HEK293 (cell line): ENCODE data around the gene UNC5B.

Experiments
- CTCF ChIA-PET: fragments of 350-600 bp; formaldehyde crosslinking; extraction: SDS; loops from one replicate; lab custom pipeline; 2021; ENCODE audit warnings: antibody characterized with exemption; lab: Yijun Ruan, JAX
- POLR2A ChIA-PET: fragments of 300-600 bp; formaldehyde crosslinking; extraction: SDS; loops from one replicate; lab custom pipeline; 2020; ENCODE audit warnings: antibody characterized with exemption, inconsistent platforms; lab: Yijun Ruan, JAX
- H3K27ac ChIP-seq: fragments of 200-500 bp; sonication (Bioruptor generic); 2 replicates; pipeline ENCODE4 v1.5.1; 2014; ENCODE audit warnings: low read depth, low read length, control low read depth, inconsistent platforms; ENCODE audit errors: extremely low read depth
- H3K36me3 ChIP-seq, 2 experiments: fragments of 200-500 bp in 1 of 2; sonication (Bioruptor generic) in 1 of 2; 1 replicate in 1 of 2; 2 replicates in 1 of 2; pipeline ENCODE4 v1.5.1; 2014 to 2017; ENCODE audit warnings: inconsistent platforms in 2 of 2, low read length in 2 of 2; ENCODE audit not compliant: control insufficient read depth in 2 of 2, insufficient read depth in 1 of 2
- H3K4me1 ChIP-seq: fragments of 200-500 bp; sonication (Bioruptor generic); 2 replicates; pipeline ENCODE4 v1.5.1; 2014; ENCODE audit warnings: mild to moderate bottlenecking, low read length, inconsistent platforms; ENCODE audit not compliant: control insufficient read depth, insufficient read depth
- H3K4me3 ChIP-seq: 2 replicates; pipeline ENCODE4 v1.5.1; 2011; ENCODE audit warnings: low read depth, mild to moderate bottlenecking, control low read depth, low read length, moderate library complexity
- H3K9me3 ChIP-seq: fragments of 200-500 bp; sonication (Bioruptor generic); 2 replicates; pipeline ENCODE4 v1.5.1; 2014; ENCODE audit warnings: low read depth, low read length, inconsistent platforms; ENCODE audit not compliant: control insufficient read depth, insufficient read depth
- ATF2 ChIP-seq: fragments of 450-650 bp; formaldehyde crosslinking; IDR thresholded peaks from 2 replicates; pipeline ENCODE4 v1.5.1; 2016; ENCODE audit warnings: missing biosample characterization, missing genetic modification characterization, low read depth
- CTCF ChIP-seq: fragments of 450-650 bp; formaldehyde crosslinking; IDR thresholded peaks from 2 replicates; pipeline ENCODE4 v1.5.1; 2016; ENCODE audit warnings: missing biosample characterization, missing genetic modification characterization
- GLI2 ChIP-seq: fragments of 450-650 bp; formaldehyde crosslinking; IDR thresholded peaks from 2 replicates; pipeline ENCODE4; 2017; ENCODE audit warnings: missing biosample characterization, missing genetic modification characterization, low read depth, borderline replicate concordance
- OVOL3 ChIP-seq: fragments of 450-650 bp; formaldehyde crosslinking; IDR thresholded peaks from 2 replicates; pipeline ENCODE4 v1.5.1; 2016; ENCODE audit warnings: missing biosample characterization, missing genetic modification characterization
- TCF7L2 ChIP-seq: IDR thresholded peaks from 2 replicates; pipeline ENCODE4 v1.6.1; 2011; ENCODE audit warnings: low read depth, mild to moderate bottlenecking, inconsistent platforms, low read length, moderate library complexity, borderline replicate concordance
- TRIM28 ChIP-seq: IDR thresholded peaks from 2 replicates; pipeline ENCODE4 v1.6.1; 2011; ENCODE audit warnings: low read length, control low read depth, borderline replicate concordance
- ZBTB26 ChIP-seq: fragments of 450-650 bp; formaldehyde crosslinking; optimal IDR thresholded peaks from 2 replicates; pipeline ENCODE3; 2016; ENCODE audit warnings: missing biosample characterization, mild to moderate bottlenecking, missing genetic modification characterization
- ZBTB44 ChIP-seq: fragments of 450-650 bp; IDR thresholded peaks from 2 replicates; pipeline ENCODE4 v1.5.1; 2018; ENCODE audit warnings: missing biosample characterization, mild to moderate bottlenecking, missing genetic modification characterization
- ZIC2 ChIP-seq: fragments of 450-650 bp; formaldehyde crosslinking; IDR thresholded peaks from 2 replicates; pipeline ENCODE4 v1.5.1; 2016; ENCODE audit warnings: missing biosample characterization, missing genetic modification characterization
- ZNF148 ChIP-seq: fragments of 450-650 bp; formaldehyde crosslinking; IDR thresholded peaks from 2 replicates; pipeline ENCODE4 v1.5.0; 2017; ENCODE audit warnings: missing biosample characterization, missing genetic modification characterization, borderline replicate concordance
- ZNF157 ChIP-seq: fragments of 450-650 bp; formaldehyde crosslinking; IDR thresholded peaks from 2 replicates; pipeline ENCODE4 v1.5.1; 2016; ENCODE audit warnings: missing biosample characterization, missing genetic modification characterization
- ZNF175 ChIP-seq: fragments of 450-650 bp; formaldehyde crosslinking; IDR thresholded peaks from 2 replicates; pipeline ENCODE4 v1.5.1; 2016; ENCODE audit warnings: missing biosample characterization, missing genetic modification characterization
- ZNF239 ChIP-seq: fragments of 450-650 bp; formaldehyde crosslinking; IDR thresholded peaks from 2 replicates; pipeline ENCODE4 v1.5.1; 2016; ENCODE audit warnings: missing biosample characterization, missing genetic modification characterization
- ZNF335 ChIP-seq: fragments of 450-650 bp; formaldehyde crosslinking; conservative IDR thresholded peaks from 2 replicates; pipeline ENCODE4 v1.5.1; 2016; ENCODE audit warnings: missing biosample characterization, missing genetic modification characterization
- ZNF362 ChIP-seq: fragments of 450-650 bp; formaldehyde crosslinking; IDR thresholded peaks from 2 replicates; pipeline ENCODE4 v1.5.1; 2016; ENCODE audit warnings: missing biosample characterization, missing genetic modification characterization
- ZNF488 ChIP-seq: fragments of 450-650 bp; formaldehyde crosslinking; IDR thresholded peaks from 2 replicates; pipeline ENCODE4 v1.5.1; 2016; ENCODE audit warnings: missing biosample characterization, missing genetic modification characterization
- ZNF513 ChIP-seq: fragments of 450-650 bp; IDR thresholded peaks from 2 replicates; pipeline ENCODE4 v1.5.1; 2018; ENCODE audit warnings: missing biosample characterization, missing genetic modification characterization
- ZNF521 ChIP-seq: fragments of 450-650 bp; formaldehyde crosslinking; IDR thresholded peaks from 2 replicates; pipeline ENCODE4 v1.5.1; 2017; ENCODE audit warnings: missing biosample characterization, mild to moderate bottlenecking, missing genetic modification characterization
- ZNF660 ChIP-seq: fragments of 450-650 bp; IDR thresholded peaks from 2 replicates; pipeline ENCODE4 v1.5.1; 2018; ENCODE audit warnings: missing biosample characterization, mild to moderate bottlenecking, missing genetic modification characterization
- ZNF677 ChIP-seq: fragments of 450-650 bp; IDR thresholded peaks from 2 replicates; pipeline ENCODE4 v1.5.0; 2018; ENCODE audit warnings: missing biosample characterization, mild to moderate bottlenecking, missing genetic modification characterization, moderate library complexity
- ZNF830 ChIP-seq: fragments of 450-650 bp; IDR thresholded peaks from 2 replicates; pipeline ENCODE4 v1.5.0; 2018; ENCODE audit warnings: missing biosample characterization, missing genetic modification characterization, low read depth, mild to moderate bottlenecking, moderate library complexity
- ZSCAN30 ChIP-seq: fragments of 450-650 bp; IDR thresholded peaks from 2 replicates; pipeline ENCODE4 v1.5.1; 2018; ENCODE audit warnings: missing biosample characterization, mild to moderate bottlenecking, missing genetic modification characterization, moderate library complexity

UNC5B gene

GRCh38 chr10:71319042-71319799 lies 106.9 kb downstream of the UNC5B start, which contains the start of gene SLC29A3:
Gene SLC29A3 (plus strand): TSS chr10:71319259. CDS start chr10:71319310, 51 bp downstream.
- Histone ChIP-seq H3K9me3 (no peaks in the 10 kb centered on the region), H3K27ac (no peak within 1 kb of the TSS; the same call in 1 of the 2 replicates), H3K4me1 (no peaks in the 10 kb centered on the region), H3K36me3 (peaks cover 0 to 13% of the 10 kb centered on the region in 2 experiments; a peak in 1 of 3 replicates), H3K4me3 (peak within 1 kb of the TSS; percentile 70)
- ChIA-PET CTCF (interaction anchor here (0.6 to 8.7 kb wide), 33 partner anchors 9 to 448 kb away, joined by 3 to 108 read pairs (median 4); no protein-coding TSS in a partner anchor), POLR2A (interaction anchor here (0.6 to 2.0 kb wide), 10 partner anchors 13 to 1555 kb away, joined by 3 to 10 read pairs (median 4); no protein-coding TSS in a partner anchor)
- TF ChIP-seq ZNF239 (no peak), CTCF (tag by site-specific recombination) (peak; percentile 97), ZNF157 (no peak), ZNF175 (no peak), ZIC2 (tag by site-specific recombination) (0 out of 2 replicates have a peak, but pooled peaks have one; percentile 4), ZNF830 (tag by site-specific recombination) (no peak), ZBTB26 (tag by site-specific recombination) (peak; percentile 54), ZBTB44 (tag by site-specific recombination) (no peak), OVOL3 (tag by site-specific recombination) (no peak), GLI2 (tag by site-specific recombination) (no peak), ZNF513 (no peak), ZNF335 (tag by site-specific recombination) (peak; percentile 98), ATF2 (tag by site-specific recombination) (no peak), TCF7L2 (no peak), ZNF677 (tag by site-specific recombination) (0 out of 2 replicates have a peak, but pooled peaks have one; percentile 0), ZNF148 (tag by site-specific recombination) (no peak), ZSCAN30 (tag by site-specific recombination) (peak; percentile 78; the same call in 1 of the 2 replicates), ZNF660 (tag by site-specific recombination) (peak; percentile 87), ZNF521 (tag by site-specific recombination) (no peak), TRIM28 (no peak), ZNF362 (tag by site-specific recombination) (no peak), ZNF488 (tag by site-specific recombination) (no peak)
